22Rv1 (cell line): Measurements from ENCODE around the gene MSX2.

ENCODE experiments used
- H3K27ac ChIP-seq: fragments of 450-650 bp; 2 replicates; pipeline ENCODE4 v1.5.1; 2017
- ZFX ChIP-seq: fragments of 450-650 bp; IDR thresholded peaks from 2 replicates; pipeline ENCODE4 v1.6.1; 2017; ENCODE audit warnings: antibody characterized with exemption, borderline replicate concordance
- TF ChIP-seq, protein P1 (sequence below): fragments of 450-650 bp; IDR thresholded peaks from 2 replicates; pipeline ENCODE4 v1.5.1; 2017; ENCODE audit warnings: mild to moderate bottlenecking

Gene MSX2

DNA sequence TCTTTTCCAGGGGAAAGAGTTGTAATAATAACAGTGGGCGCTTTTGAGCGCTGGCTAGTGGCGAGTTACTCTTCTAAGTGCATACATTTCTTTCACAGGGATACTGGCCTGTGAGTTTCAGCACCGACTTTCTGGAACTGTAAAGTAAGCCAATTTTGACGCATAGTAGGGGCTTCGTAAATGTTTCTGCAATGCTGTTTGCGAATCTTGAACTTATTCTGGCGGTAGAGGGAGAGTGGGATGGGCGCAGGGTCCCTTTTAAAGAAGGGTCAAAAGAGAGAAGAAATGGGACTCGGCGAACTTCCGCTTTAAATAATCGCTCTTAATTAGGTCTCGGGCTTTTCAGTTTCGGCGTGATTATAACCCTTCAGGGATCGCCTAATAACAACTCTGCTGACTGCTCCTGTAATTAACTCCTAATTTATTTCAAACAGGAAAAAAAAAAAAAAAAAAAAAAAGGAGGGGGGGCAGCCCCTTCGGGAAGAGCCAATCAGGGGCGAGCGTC lies 351 bp upstream of the MSX2 start:
- no peak overlapping the region for H3K27ac ChIP-seq
- no peak for TF ChIP-seq ZFX
- TF ChIP-seq, protein P1, sequence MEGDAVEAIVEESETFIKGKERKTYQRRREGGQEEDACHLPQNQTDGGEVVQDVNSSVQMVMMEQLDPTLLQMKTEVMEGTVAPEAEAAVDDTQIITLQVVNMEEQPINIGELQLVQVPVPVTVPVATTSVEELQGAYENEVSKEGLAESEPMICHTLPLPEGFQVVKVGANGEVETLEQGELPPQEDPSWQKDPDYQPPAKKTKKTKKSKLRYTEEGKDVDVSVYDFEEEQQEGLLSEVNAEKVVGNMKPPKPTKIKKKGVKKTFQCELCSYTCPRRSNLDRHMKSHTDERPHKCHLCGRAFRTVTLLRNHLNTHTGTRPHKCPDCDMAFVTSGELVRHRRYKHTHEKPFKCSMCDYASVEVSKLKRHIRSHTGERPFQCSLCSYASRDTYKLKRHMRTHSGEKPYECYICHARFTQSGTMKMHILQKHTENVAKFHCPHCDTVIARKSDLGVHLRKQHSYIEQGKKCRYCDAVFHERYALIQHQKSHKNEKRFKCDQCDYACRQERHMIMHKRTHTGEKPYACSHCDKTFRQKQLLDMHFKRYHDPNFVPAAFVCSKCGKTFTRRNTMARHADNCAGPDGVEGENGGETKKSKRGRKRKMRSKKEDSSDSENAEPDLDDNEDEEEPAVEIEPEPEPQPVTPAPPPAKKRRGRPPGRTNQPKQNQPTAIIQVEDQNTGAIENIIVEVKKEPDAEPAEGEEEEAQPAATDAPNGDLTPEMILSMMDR, result no peak

GRCh38 chr5:174725261-174725990 lies 1.0 kb downstream of the MSX2 start:
- no peak overlapping the region for H3K27ac ChIP-seq
- TF ChIP-seq ZFX, result no peak
- TF ChIP-seq, protein P1, result no peak

DNA sequence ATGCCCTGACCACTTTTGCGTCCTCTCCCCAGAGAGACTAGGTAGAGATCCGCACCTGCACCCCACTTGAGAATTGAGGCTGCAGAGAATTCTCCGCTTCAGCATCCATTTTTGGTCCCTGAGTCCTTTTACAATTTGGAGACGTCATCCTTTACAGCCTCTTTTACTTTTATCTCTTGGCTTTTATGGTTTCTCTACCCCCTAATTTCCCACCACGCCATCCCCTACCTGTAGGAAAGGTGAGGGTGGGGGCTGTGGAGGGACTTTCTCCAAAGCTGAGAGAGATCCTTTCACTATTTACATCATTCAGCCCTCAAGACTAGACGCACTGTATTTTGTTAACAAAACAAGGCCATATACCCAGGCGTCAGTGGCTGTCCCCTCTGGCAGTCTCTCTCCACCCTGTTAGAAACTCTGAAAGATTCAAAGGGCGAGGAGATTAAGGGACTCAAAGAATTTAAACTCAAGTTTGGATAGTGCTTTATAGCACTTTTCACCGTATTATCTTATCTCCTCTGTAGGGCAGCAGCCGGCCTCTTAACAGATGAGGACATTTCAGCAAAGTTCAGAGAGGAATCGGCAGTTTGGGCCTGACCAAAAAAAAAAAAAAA lies 1.7 kb downstream of the MSX2 start:
- no peak overlapping the region for H3K27ac ChIP-seq
- TF ChIP-seq, protein P1, result no peak
- no peak for TF ChIP-seq ZFX

- H3K27ac ChIP-seq, result no peak overlapping the region
- no peak for TF ChIP-seq ZFX
- TF ChIP-seq, protein P1, result no peak
Observed at GRCh38 chr5:174726916-174727793, 2.8 kb downstream of the MSX2 start.

GRCh38 chr5:174727794-174728680 lies 3.7 kb downstream of the MSX2 start:
- H3K27ac ChIP-seq, result no peak overlapping the region
- TF ChIP-seq, protein P1, result no peak
- TF ChIP-seq ZFX, result no peak

DNA sequence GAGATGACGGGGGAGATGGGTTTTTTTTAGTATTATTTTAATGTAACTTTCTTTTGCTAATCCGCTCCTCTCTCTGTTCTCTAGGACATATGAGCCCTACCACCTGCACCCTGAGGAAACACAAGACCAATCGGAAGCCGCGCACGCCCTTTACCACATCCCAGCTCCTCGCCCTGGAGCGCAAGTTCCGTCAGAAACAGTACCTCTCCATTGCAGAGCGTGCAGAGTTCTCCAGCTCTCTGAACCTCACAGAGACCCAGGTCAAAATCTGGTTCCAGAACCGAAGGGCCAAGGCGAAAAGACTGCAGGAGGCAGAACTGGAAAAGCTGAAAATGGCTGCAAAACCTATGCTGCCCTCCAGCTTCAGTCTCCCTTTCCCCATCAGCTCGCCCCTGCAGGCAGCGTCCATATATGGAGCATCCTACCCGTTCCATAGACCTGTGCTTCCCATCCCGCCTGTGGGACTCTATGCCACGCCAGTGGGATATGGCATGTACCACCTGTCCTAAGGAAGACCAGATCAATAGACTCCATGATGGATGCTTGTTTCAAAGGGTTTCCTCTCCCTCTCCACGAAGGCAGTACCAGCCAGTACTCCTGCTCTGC lies 4.8 kb downstream of the MSX2 start:
- H3K27ac ChIP-seq, result no peak overlapping the region
- TF ChIP-seq, protein P1, result no peak
- no peak for TF ChIP-seq ZFX
